Measurements from ENCODE around the gene MLLT3.

MLLT3 gene

DNA sequence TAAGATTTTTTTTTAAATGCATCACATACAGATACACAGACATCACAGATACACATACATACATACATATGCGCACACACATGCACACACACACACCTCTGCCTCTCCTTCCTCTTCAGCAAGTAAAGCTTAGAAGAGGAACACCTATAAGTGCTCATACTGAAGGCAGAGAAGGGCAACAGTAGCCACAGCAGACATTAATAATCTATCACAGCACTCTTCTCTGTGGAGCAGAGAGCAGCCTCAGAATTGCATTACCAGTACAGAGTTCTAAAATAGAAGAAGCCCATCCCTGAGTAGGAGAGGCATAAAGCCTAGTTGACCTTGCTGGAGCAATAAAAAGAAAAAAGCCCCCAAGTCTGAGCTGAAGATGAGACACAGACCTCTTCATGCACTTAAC is 110.6 kb downstream of the MLLT3 start:
- DNase-seq (ENCODE audit: low spot score): no peak

DNA sequence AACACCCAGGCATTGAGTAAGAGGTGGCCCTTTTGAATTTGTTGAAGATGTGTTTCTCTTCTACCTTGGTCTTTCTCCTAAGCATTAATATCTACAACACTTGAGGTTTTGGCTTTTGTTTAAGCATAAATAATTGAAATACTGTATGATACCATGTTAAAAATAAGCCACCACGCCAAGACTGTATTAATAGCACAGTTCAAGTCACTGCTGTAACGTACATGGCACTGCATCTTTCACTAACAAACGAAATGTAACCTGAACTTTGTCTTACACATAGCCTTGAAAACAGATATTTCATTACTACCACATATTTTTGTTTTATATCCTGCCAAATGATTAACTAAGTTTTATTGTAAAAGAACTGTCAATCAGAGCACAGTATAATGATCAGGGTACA is 112.8 kb downstream of the MLLT3 start:
- DNase-seq (ENCODE audit: low spot score): no peak

DNA sequence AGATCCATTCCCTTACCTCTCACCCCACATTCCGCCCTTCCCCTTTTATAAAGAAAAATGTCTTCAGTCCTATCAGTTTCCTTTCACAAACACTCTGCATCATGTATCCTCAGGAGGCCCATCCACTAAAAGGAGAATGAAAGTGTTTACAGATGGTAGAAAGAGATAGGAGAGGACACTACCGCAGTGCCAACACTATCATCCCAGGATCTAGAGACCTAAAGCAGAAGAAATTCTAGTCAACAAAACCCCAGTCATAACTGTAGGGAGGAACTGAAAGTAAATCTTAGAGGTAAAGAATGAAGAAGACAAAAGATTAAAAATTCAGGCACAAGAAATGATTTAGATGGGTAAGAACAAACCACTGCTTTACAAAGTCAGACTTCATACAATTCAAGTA is 114.1 kb downstream of the MLLT3 start:
- peak; percentile 18 for DNase-seq (ENCODE audit: low spot score)

DNA sequence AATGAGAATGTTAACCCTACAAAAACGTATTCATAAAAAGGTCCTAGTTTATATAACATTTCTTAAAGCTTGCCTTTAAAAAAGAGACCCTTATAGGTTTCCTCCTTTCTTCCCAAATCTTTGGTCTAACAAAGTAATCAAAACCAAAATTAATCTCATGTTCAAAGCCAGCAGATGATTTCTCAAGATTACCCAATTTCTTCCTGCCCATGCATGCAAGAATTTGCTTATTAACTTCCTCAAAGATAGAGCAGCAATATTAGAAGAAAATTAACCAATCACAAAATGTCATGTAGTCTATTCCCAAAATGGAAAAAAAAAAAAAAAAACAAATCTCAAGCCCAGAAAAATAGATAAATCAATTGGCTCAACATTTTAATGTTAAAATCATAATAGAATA is 114.9 kb downstream of the MLLT3 start:
- DNase-seq (ENCODE audit: low spot score): no peak

DNA sequence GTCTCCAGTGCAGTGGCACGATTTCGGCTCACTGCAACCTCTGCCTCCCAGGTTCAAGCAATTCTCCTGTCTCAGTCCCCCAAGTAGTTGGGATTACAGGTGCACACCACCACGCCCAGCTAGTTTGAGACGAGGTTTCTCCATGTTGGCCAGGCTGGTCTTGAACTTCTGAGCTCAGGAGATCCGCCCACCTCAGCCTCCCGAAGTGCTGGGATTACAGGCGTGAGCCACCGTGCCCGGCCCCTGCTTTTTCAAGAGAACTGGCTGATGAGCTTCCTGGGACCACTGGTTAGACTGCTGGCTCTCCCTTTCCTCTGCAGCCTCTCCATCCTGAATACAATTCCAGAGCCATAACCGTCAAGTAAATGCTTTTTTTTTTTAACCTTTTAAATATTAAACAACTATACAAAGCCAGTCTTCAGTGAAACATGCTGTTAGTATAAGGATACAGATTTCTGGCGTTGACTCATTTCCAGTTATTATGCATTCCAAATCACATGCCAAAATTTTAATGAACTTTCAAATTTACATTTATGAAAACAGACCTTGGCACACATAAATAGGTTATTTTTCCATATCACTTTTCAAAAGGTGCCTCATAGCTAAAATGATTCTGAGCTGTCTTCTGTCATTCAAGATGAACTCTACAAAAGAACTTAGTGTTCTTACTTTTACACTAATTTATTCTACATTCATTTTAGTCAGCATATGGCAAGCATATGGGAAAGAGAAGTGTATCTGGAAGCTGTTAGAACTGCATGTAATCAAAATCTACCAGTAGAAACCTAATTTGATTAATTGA is 116.0 kb downstream of the MLLT3 start:
- DNase-seq (ENCODE audit: low spot score): no peak

DNA sequence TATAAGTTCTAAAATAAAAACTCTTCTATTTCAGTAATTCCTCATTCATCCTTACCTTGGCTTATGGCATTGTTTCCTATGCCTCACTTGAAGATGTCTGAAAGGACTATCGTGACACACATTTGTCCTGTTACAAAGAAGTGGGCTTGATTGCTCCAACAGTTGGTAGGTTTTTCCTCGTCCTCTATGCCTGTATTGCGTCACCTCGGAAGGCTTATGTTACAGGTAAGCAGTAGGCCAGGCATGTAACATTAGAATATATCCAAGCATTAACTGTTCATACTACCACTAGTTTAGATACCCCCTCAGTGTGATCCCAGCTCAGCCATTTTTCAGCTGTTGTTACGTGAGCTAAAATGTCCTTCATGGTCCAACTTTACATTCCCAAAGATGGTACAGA is 116.7 kb downstream of the MLLT3 start:
- DNase-seq (ENCODE audit: low spot score): no peak

DNA sequence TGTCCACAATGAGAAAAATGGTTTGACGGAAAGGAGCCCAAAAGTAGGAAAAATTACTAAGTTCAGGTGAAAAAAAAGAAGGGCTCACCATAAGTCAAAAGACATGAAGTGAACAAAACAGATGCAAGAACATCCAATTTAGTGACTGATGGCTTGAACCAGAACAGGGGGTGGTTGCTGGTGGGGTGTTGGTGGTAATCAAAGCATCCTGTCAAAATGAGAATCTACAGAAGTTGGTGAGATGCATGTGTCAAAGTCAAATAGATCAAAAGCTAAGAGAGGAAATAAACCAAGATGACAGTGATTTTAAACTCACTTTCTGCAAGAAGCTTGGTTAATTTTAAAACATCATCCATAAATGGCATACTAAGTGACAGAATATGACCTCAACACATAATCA is 117.4 kb downstream of the MLLT3 start:
- no peak for DNase-seq (ENCODE audit: low spot score)

DNA sequence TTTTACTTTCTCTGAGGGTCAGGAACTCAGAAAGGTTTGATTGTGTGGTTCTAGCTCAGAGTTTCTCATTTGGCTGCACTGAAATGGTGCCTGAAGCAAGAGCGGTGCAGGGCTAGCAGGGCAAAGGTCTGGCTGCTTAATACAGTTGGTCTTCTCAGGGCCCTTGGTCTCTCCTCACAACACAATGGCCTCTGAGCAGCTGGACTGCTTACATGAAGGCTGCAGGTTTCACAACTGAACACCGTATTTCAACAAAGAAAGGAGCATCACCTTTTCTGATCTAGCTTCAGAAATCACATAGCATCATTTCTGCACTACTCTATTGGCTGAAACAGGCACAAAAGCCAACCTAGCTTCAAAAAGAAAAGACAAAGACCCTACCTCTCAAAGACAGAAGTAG is 122.2 kb downstream of the MLLT3 start:
- DNase-seq (ENCODE audit: low spot score): no peak

DNA sequence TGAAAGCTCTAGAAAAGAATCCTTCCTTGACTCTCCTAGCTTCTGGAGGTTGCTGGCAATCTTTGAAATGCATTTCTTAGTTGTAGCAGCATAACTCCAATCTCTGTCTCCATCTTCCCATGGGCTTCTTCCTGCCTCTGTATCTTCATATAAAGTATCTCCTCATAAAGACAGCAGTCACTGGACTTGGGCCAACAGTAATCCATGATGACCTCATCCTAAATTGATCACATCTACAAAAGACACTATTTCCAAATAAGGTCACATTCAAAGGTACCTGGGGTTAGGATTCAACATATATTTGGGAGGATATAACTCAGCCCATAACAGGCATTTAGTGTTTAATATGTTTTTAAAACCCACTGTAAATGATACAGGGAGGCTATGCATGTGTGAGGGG is 123.3 kb downstream of the MLLT3 start:
- no peak for DNase-seq (ENCODE audit: low spot score)

DNA sequence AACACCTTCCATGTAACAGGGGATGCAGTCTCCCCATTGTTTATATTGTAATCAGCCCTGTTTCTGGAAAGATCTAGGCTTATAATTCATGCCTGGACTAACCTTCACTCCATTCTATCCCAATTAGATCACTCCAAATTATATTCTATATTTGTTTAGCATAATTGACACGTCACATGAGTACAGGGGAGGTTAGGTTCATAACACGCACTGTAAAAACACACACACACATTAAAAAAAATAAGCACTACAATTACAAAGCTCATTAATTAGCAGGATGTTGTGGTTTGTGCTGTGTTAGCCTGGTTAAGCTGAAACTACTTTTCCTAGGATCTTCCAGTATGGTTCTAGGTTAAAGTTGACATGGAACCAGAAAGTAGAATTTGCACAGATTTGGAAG is 126.0 kb downstream of the MLLT3 start:
- no peak for DNase-seq (ENCODE audit: low spot score)

DNA sequence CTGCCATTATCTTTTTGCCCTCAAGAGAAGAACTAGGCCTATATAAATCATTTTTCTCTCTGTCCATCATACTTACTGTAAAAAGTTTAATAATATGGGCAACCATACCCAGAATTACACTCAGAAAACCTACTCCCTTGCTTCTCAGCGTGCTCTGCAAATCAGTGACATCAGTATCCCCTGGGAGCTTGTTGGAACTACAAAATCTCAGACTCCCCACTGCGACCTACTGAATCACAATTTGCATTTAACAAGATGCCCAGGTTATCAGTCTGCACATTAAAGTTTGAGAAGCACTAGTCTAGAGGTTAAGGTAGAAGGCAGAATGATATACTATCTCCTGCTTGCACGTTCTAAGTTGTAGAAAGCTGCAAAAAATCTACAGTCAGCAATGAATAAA is 127.2 kb downstream of the MLLT3 start:
- no peak for DNase-seq (ENCODE audit: low spot score)

DNA sequence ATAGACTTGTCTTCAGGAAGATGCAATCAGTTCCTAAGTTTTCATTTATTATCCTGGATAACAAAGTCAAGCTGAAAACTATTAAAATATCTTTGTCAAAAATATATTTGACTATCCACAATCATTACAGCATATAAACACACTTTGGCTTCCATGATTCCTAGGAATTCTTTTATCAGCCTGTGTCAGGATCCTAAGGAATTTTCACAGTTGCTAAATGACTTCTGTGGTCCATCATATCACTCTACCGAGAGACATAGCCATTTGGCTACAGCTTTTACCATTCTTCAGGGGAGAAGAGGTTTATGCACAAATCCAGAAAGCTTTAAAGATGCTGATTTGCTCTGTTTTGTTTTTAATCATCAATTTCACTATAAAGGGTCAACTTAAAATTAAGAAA is 128.3 kb downstream of the MLLT3 start:
- no peak for DNase-seq (ENCODE audit: low spot score)

DNA sequence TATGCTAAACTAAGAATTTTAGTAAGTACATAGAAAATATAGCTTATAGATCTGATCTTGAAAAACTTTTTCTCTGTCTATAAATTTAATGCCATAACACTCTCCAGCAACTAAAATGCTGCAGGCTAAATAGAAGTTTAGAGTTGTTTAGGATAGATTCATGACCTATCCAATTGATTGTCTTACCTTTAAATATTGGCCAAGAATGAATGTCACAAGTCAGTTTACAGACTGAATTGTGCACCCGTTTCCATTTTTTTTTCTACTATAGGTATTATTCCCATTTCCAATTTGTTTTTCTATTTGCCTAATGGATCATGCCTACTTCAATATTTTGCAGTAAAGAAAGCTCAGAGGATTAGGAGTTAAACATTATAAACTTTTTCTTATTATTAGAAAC is 129.5 kb downstream of the MLLT3 start:
- DNase-seq (ENCODE audit: low spot score): no peak

DNA sequence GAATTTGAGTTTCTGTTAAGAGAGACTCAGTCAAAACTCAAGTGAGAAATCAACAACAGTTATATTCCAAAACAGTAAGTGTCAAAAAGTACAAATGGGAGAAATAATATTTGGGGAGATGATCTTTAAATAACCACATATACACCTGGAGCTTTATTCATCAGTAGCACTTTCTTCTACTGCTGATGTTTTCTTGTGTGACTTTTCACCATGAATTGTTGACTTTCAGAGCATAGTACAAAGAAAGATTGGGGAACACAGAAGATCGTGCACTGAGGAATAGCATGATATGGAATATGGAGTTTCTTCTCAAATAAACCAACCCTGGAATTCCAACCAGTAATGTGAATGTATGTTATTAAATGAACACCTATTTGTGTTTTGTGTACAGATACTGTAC is 130.7 kb downstream of the MLLT3 start:
- DNase-seq (ENCODE audit: low spot score): no peak

DNA sequence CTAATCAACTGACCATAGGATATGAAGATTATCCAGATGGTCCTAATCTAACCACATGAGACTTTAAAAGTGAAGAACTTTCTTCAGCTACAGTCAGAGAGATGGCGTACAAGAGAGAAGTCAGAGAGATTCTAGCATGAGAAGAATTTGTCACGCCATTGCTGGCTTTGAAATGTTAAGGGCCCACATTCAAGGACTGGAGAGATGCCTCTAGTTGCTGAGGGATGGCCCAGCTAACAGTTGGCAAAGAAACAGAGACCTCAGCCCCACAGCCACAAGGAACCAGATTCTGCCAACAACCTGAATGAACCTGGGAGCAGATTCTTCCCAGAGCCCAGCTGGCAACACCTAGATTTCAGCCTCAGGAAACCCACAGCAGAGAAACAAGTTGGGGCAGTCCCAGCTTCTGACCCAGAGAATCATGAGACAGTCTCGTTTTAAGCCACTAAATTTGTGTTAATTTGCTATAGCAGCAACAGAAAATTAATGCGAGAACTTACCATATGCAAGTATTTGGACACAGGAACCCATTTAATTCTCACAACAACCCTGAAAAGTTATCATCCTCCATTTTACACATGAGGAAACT is 132.0 kb downstream of the MLLT3 start:
- DNase-seq (ENCODE audit: low spot score): no peak

DNA sequence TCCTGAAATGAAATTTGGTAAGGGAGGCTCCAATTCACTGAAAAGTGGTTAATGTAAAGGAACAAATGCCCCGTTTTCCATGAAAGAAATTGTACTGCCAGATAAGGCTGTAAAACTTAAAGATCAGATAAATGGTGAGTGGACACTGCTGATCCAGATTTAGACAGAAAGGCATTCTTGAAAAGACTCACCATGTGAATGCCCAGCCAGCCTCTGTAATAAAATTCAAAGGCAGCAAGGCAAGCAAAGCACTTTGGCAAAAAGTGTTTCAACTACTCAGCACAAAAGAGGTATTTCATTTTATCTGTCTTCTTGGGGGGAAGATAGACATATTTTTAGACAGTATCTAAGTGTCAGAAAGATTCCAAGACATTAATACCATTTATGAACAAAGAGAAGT is 133.6 kb downstream of the MLLT3 start:
- DNase-seq (ENCODE audit: low spot score): no peak

DNA sequence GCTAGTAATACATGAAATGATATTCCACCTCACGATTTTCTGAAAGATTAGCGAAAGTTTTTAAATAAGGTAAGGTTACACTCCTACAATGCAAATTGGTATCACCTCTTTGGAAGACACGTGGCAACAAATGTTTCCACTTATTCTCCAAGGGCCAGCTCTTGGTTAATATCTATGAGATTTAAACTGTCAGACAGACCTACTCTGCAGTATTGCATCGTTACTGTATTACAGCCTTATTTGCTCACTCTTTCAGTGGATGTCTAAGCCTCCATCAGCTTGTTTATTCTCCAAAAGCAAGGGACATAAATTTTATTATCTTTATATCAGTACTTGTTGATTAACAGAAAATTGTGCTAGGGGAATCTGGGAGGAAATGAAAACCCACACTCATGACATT is 135.7 kb downstream of the MLLT3 start:
- no peak for DNase-seq (ENCODE audit: low spot score)

DNA sequence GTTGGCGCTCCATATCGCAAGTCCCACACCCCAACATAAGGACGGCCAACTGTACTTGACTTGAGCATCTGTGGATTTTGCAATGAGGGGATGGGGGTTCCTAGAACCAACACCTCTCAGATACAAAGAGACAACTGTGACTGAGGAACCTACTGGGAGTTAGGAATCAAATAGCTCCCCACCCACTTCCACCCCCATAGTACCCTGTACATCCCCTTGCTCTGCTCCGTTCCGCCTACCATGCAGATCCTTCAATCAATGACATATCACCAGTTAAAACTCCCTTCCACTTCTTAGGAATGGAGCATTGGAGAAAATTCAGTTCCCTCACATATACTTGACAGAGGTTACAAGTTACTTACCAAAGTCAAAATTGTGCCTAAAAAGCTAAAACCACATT is 140.9 kb downstream of the MLLT3 start:
- no peak for DNase-seq (ENCODE audit: low spot score)

DNA sequence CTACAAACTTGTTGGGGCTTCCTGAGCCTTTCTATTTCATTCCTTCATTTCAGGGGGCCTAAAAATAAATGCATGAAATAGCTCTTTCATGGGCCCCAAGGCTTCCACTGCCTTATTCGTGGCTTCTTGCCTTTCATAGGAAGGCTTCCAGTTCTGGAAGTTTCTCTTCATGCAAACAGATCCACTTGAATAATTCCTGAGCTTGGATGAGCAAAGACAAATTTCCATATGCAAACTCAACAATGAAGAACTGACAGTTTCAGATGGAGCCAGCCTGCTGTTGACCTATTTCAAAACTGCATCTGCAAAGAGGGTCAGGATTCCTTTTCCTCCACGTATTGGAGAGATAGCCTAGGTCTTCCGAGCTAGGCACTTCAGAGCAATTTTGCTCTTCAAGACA is 142.1 kb downstream of the MLLT3 start:
- DNase-seq (ENCODE audit: low spot score): no peak

DNA sequence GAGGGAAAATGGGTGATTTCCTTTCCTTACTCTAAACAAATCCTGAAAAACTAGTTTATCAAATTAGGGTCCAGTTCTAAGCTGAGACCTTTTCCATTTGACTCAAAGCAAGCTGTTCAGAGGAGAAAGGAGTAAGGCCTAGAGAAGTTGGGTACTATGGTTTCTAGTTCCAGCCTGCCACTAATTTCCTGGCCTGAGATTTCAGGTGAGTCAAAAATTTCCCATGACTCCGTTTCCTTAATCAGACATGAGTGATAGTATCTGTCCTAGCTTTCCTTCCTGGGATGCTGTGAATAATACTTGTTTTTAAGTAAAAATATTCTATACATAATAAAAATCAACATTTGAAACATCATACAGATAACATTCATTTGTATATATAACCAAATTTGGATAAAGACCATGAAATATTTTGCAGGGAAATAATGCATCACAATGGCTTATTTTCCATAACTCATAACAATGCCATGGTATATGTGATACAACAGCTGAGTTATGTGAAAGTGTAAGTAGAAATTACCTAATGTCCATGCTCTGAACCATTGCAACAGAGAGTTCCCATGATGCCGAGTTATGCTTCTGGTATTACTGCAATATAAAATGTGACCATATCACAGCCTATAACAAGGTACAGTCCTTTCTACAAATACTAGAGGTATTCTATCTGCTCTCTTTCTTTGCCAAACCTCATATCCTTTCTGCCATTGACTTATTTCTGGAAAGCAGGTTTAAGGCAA is 142.7 kb downstream of the MLLT3 start:
- no peak for DNase-seq (ENCODE audit: low spot score)

DNA sequence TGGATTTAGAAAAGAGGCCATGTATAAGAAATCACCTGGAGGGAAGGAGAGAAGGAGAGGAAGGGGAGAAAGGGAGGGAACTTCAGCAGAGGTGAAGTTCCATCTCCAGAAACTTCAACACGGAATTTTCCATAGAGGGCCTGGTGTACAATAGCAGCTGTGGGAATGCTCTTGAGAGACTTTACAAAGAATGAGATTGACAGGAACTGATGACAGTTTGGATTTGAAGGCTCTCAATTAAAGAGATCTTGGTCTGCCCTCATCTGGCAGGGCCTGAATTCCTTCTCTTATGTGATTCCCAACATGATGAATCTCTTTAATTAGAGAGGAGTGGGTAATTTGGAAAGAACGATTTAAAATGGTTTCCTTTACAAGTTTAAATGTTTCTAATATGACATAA is 143.5 kb downstream of the MLLT3 start:
- DNase-seq (ENCODE audit: low spot score): no peak

DNA sequence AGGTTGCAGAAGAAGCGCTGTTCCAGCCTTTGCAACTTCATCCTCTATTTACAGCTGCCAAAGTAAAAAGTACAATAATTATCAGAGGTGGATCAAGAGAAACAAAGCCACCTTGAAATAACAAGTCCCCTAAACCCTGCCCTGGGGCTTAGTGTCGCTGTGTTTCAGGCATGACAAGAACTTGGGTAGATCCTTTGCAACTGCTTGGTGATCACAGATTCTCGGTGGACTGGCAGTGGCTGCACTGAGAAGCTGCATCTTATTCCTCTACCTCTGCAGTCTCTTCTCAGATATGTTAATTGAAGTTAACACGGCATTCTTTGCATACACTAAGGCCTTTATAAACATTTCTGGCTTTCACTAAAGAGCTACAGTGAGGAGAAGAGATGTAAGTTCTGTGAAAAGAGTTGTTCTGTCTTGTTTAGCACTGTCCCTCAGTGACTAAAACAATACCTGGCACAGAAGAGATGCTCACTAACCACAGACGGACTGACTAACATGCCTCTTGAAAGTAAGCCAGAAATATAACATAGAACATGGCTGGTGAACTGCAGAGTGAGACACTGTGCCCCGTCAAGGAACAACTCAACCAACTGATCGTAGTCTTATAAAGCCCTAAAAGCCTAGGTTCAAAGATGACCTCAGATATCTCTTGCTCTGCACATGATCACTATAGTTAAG is 144.2 kb downstream of the MLLT3 start:
- DNase-seq (ENCODE audit: low spot score): no peak

Measured in NAMALWA (cell line).